CD4-positive, alpha-beta T cell treated with Interferon alpha-2 for 1 hour (primary cell): ENCODE data around the gene MTERF2.

Source experiments
- DNase-seq, 2 donors: peaks; one replicate each; pipeline ENCODE4 v3.0.0-alpha.2; 2020 to 2022

MTERF2 gene

GRCh38 chr12:106987846-106988245, 900 bp upstream of the MTERF2 start:
- DNase-seq, result no peak

GRCh38 chr12:106986135-106986534, 811 bp downstream of the MTERF2 start:
- no peak for DNase-seq

GRCh38 chr12:106985479-106985878, 1.5 kb downstream of the MTERF2 start:
- DNase-seq, result no peak

- DNase-seq, result no peak
Observed at GRCh38 chr12:106984588-106985137, 2.3 kb downstream of the MTERF2 start.

- no peak for DNase-seq
Observed at GRCh38 chr12:106982229-106982628, 4.7 kb downstream of the MTERF2 start.

- no peak for DNase-seq
Observed at GRCh38 chr12:106981788-106982187, 5.2 kb downstream of the MTERF2 start.

GRCh38 chr12:106980944-106981343, 6.0 kb downstream of the MTERF2 start:
- no peak for DNase-seq

GRCh38 chr12:106978035-106978800, 8.7 kb downstream of the MTERF2 start:
- no peak for DNase-seq

- DNase-seq, result no peak
Observed at GRCh38 chr12:106976668-106977067, 10.3 kb downstream of the MTERF2 start.

- DNase-seq, result no peak
Observed at GRCh38 chr12:106975993-106976658, 10.8 kb downstream of the MTERF2 start.

- DNase-seq, result no peak
Observed at GRCh38 chr12:106975098-106975497, 11.8 kb downstream of the MTERF2 start.

GRCh38 chr12:106974511-106974910, 12.4 kb downstream of the MTERF2 start:
- DNase-seq, result no peak

GRCh38 chr12:106973545-106973944, 13.4 kb downstream of the MTERF2 start:
- DNase-seq, result no peak

- no peak for DNase-seq
Observed at GRCh38 chr12:106971065-106971464, 15.9 kb downstream of the MTERF2 start.

GRCh38 chr12:106964526-106964925, 22.4 kb downstream of the MTERF2 start:
- DNase-seq, result no peak

- no peak for DNase-seq
Observed at GRCh38 chr12:106962286-106962685, 24.7 kb downstream of the MTERF2 start.

GRCh38 chr12:106960443-106960842, 26.5 kb downstream of the MTERF2 start:
- DNase-seq, result no peak

- no peak for DNase-seq
Observed at GRCh38 chr12:106957583-106957982, 29.4 kb downstream of the MTERF2 start.

GRCh38 chr12:106956048-106956578, 30.8 kb downstream of the MTERF2 start:
- DNase-seq, result peak; percentile 46 to 70

GRCh38 chr12:106955377-106956047, 31.4 kb downstream of the MTERF2 start, which contains the start of gene TMEM263:
TMEM263 (plus strand) TSS chr12:106955907; CDS start chr12:106967117, 11,210 bp downstream.
- DNase-seq, result peak; percentile 95 to 96

- DNase-seq, result peak in 1 of 2 donors; percentile 14
Observed at GRCh38 chr12:106954462-106955376, 32.2 kb downstream of the MTERF2 start.
